ENCODE data around the gene FAM47C. TPM values are rescaled to one million over a fixed set of nuclear protein-coding genes. Genes with fewer than 3 reads are reported as not detected.
"Not testable (repeated sequence)": the region's sequence is repeated elsewhere in the genome, so short reads cannot be mapped to it uniquely, and the experiment has no call there.

FAM47C gene
- total and polyA plus RNA-seq, 11 donors: not detected

GRCh38 chrX:36973575-36973974 lies 34.6 kb upstream of the FAM47C start:
- TF ChIP-seq POLR2A (IDR thresholded peaks at IDR 0.05): no peak
- TF ChIP-seq, protein P1, sequence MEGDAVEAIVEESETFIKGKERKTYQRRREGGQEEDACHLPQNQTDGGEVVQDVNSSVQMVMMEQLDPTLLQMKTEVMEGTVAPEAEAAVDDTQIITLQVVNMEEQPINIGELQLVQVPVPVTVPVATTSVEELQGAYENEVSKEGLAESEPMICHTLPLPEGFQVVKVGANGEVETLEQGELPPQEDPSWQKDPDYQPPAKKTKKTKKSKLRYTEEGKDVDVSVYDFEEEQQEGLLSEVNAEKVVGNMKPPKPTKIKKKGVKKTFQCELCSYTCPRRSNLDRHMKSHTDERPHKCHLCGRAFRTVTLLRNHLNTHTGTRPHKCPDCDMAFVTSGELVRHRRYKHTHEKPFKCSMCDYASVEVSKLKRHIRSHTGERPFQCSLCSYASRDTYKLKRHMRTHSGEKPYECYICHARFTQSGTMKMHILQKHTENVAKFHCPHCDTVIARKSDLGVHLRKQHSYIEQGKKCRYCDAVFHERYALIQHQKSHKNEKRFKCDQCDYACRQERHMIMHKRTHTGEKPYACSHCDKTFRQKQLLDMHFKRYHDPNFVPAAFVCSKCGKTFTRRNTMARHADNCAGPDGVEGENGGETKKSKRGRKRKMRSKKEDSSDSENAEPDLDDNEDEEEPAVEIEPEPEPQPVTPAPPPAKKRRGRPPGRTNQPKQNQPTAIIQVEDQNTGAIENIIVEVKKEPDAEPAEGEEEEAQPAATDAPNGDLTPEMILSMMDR (IDR thresholded peaks at IDR 0.05): no peak
- intact Hi-C loops (cut with DNase I): no loop called here
- Histone ChIP-seq H3K36me3 (no peaks in the 10 kb centered on the region), H3K9me3 (no peaks in the 10 kb centered on the region), H3K4me1 (no peaks in the 10 kb centered on the region), H3K27ac (no peak overlapping the region), H3K4me3 (no peak overlapping the region), H3K27me3 (peaks cover 0 to 3% (median 0%) of the 10 kb centered on the region in 9 donors)
- no peak for ATAC-seq
- DNase-seq: no peak

DNA sequence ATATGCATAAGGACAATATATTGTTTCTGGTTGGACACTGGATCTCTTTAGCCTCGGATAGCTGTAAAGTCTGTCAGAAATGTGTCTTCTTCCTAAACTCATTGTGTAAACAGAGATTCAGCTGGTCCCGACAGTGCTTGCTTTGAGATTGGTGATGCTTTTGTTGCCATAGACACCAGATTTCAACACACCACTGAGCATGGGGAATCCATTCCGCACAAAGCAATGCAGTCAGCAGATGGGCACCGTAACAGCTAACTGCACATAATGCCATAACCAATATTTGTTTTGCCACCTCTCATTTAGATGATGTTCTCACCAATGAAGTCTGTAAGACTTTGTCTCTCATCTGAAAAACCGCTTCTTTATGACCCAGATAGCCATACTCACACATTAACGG lies 33.3 kb upstream of the FAM47C start:
- no peaks in the 10 kb centered on the region for H3K9me3 ChIP-seq
- H3K27me3 ChIP-seq: peaks cover 0 to 3% (median 0%) of the 10 kb centered on the region in 9 donors
- 69 to 85% (median 80%) methylated on average over 6 of the region's 6 CpGs for WGBS, 4 donors
- H3K36me3 ChIP-seq: no peaks in the 10 kb centered on the region
- DNase-seq (no peak), ATAC-seq (no peak)
- H3K27ac ChIP-seq: no peak overlapping the region
- H3K4me1 ChIP-seq: no peaks in the 10 kb centered on the region
- no peak overlapping the region for H3K4me3 ChIP-seq
- no peak for TF ChIP-seq POLR2A (IDR thresholded peaks at IDR 0.05)
- TF ChIP-seq, protein P1 (IDR thresholded peaks at IDR 0.05): no peak
- intact Hi-C loops (cut with DNase I): no loop called here

- intact Hi-C loops (cut with DNase I): no loop called here
- Histone ChIP-seq H3K4me1 (no peaks in the 10 kb centered on the region), H3K27me3 (peaks cover 0 to 10% (median 0%) of the 10 kb centered on the region in 9 donors), H3K4me3 (no peak overlapping the region), H3K36me3 (no peaks in the 10 kb centered on the region), H3K27ac (no peak overlapping the region), H3K9me3 (no peaks in the 10 kb centered on the region)
- TF ChIP-seq POLR2A (IDR thresholded peaks at IDR 0.05): no peak
- TF ChIP-seq, protein P1 (IDR thresholded peaks at IDR 0.05): no peak
- ATAC-seq: no peak
- 75 to 93% (median 85%) methylated on average over 2 of the region's 2 CpGs for WGBS, 4 donors
- no peak for DNase-seq
These were observed 29.3 kb upstream of the FAM47C start for GRCh38 chrX:36978886-36979285.

DNA sequence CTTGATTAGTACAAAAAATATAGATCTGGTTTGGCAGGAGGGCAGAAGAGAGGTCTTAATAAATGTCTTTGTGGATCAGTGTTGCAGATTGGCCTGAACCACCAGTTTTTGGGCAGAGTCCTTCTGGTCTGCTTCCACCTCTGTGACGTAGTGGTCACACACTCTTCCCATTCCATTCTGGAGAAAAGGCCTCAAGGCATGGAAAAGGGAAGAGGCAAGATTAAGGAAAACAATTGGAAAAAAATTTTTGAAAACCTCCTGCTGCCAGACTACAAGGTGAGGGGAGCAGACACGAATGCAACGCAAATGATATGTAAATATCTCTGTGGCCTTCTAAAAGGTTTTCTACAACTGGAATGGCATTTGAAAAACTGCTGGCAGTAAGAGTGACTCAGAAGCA lies 24.3 kb upstream of the FAM47C start:
- Histone ChIP-seq H3K36me3 (no peaks in the 10 kb centered on the region), H3K4me1 (no peaks in the 10 kb centered on the region), H3K4me3 (no peak overlapping the region), H3K9me3 (no peaks in the 10 kb centered on the region), H3K27me3 (peaks cover 0 to 21% (median 0%) of the 10 kb centered on the region in 9 donors), H3K27ac (no peak overlapping the region)
- no peak for TF ChIP-seq POLR2A (IDR thresholded peaks at IDR 0.05)
- TF ChIP-seq, protein P1 (IDR thresholded peaks at IDR 0.05): no peak
- no peak for ATAC-seq
- 33 to 69% (median 55%) methylated on average over 3 of the region's 3 CpGs for WGBS, 4 donors
- no peak for DNase-seq
- intact Hi-C loops (cut with DNase I): no loop called here

GRCh38 chrX:36985416-36986209 lies 22.6 kb upstream of the FAM47C start:
- H3K27me3 ChIP-seq: peaks cover 0 to 21% (median 0%) of the 10 kb centered on the region in 9 donors
- H3K36me3 ChIP-seq; H3K27ac ChIP-seq; DNase-seq; H3K4me3 ChIP-seq; H3K4me1 ChIP-seq; intact Hi-C loops (cut with DNase I); H3K9me3 ChIP-seq: not testable (repeated sequence)
- WGBS, 4 donors: 1 to 47% (median 23%) methylated on average over 23 to 81 of the region's 89 CpGs
- ATAC-seq: peak in 1 of 4 donors; percentile 51
